HG02943 (cell line): ENCODE measurements around the gene SLC17A2.

Source experiments
- ATAC-seq: cut with Tn5 transposase; IDR thresholded peaks from one replicate; pipeline ENCODE4 v1.9.1; 2021; ENCODE audit warnings: mild to moderate bottlenecking, low read depth, moderate library complexity; ENCODE audit not compliant: unreplicated experiment

The SLC17A2 gene

DNA sequence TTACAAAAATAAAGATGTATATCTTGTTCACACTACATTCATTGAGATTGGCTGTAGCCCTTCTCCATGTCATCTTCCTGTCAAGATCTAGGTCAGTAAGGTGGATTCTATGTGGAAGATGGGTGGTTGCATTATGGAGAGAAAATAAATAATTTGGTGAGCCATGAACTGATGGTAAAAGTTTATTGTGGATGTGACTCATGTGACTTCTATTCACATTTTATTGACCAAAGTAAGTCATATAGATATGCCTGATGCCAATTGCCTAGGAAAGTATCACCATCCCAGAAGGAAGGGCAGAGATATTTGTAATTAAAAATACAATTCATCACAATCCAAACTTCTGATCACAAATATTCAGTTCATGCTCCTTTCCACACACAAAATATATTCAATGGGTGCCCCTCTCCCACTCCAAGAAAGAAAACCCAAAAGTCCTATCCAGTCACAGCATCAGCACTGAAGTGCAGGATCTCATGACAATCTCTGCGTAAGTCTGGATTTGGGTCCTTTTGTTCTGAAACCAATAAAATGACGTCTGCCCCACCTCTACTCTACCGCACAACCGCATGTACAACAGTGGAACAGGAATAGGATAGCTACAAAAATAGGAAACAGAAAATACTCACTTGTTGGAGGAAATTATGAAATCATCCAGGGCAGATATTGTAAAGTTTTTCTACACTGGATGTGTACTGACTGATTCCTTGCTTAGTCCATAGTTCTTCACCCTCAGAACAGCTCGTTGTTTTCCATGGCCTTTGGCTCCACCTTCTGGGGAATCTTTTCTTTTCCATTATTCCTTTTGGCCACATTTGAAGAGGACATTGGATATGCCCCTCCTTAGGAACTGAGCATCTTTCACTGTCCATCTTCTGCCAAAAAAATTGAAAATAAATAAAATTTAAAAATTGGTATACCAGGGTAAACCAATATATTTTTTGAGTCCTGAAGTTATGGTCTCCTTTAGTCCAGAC is 40.3 kb downstream of the SLC17A2 start:
- no peak for ATAC-seq

DNA sequence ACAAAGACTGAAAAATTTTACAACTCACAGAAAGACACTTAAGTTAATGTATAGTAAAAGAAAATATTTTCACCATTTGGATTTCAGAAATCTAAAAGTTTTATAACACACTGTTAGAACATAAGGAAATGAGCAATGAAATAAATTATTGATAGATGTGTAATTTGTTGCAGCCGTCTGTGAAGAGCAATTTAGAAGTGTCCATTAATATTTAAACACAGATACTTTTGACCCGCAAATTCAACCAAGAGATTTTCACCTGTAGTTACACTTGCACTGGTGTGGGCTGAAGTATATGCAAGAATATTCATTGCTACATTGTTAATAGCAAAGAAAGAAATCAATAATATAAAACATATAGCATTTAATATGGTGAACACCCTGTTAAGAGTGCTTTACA is 41.9 kb downstream of the SLC17A2 start:
- no peak for ATAC-seq

DNA sequence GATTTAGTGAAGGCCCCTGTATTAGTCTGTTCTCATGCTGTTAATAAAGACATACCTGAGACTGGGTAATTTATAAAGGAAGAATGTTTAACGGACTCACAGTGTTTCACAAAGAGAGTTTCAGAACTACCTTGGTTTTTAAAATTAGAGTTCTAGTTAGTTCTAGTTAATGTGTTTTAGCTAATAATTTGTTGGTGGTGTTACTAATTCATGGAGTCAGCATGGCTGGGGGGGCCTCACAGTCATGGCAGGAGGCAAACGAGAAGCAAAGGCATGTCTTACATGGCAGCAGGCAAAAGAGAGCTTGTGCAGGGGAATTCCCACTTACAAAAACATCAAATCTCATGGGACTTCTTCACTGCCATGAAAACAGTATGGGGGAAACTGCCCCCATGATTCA is 44.4 kb downstream of the SLC17A2 start:
- no peak for ATAC-seq

DNA sequence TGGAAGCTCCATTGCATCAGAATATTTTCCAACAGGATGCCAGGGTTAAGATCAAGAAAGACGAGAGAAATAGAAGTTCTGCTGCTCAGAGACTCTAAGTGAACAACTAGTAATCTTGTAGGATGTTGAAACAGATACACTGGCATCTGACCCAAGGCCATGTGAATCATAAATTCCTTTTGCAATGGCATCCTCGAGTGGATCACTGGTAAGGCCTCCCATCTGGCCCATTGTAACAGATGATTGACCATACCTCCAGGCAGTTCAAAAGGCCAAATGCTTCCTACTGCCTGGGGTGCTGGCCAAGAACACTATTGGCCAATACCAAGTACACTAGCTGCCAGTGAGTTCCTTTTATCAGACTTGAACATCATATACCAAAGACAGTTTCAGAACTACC is 46.5 kb downstream of the SLC17A2 start:
- no peak for ATAC-seq

DNA sequence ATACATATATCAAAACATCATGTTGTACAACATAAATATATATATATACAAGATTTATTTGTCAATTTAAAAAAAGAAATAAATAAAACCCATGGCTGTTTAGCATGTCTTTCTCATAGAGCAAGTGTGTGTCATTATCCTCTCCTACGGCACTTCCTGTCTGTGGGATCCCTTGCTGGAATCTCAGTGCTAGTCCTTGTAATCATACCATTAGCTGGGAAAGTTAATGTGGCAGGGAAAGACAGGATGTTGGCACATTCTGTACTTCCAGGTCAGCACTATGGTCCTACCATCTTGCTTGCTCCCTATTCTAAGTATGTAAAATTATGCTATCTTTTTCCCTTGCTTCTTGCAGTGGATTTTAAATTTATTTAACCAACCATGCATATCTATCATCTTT is 47.0 kb downstream of the SLC17A2 start:
- no peak for ATAC-seq

DNA sequence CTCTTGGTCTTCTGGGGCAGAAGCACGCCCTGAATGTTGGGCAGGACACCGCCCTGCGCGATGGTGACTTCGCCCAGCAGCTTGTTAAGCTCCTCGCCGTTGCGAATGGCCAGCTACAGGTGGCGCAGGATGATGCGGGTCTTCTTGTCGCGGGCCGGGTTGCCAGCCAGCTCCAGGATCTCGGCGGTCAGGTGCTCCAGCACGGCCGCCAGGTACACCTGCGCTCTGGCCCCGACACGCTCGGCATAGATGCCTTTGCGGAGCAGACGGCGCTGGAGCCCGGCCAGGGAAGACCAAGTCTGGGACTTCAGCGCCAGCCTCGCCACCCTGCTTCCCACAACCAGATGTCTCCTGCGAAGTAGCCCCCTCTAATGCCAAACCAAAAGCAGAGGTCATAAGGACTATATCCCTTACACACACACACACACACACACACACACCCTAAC is 48.4 kb downstream of the SLC17A2 start:
- ATAC-seq: no peak

DNA sequence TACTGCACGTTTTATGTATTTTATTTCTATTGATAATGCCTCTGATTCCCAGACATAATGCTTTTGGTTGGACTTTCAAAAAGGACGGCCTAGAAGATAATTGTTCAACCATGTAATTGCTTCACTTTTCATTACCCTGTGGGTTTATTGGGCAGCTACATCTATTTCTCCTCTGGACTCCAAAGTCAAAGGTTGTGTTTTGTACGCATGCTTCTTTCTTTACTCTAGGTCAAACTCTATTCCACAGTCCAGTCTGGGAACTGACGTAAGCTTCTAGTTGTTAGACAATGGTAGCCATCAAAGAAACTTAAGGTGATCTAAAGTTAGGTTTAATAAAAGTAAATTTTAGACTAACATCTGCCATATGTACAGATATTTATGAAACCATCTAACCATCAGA is 49.9 kb downstream of the SLC17A2 start:
- ATAC-seq: no peak

DNA sequence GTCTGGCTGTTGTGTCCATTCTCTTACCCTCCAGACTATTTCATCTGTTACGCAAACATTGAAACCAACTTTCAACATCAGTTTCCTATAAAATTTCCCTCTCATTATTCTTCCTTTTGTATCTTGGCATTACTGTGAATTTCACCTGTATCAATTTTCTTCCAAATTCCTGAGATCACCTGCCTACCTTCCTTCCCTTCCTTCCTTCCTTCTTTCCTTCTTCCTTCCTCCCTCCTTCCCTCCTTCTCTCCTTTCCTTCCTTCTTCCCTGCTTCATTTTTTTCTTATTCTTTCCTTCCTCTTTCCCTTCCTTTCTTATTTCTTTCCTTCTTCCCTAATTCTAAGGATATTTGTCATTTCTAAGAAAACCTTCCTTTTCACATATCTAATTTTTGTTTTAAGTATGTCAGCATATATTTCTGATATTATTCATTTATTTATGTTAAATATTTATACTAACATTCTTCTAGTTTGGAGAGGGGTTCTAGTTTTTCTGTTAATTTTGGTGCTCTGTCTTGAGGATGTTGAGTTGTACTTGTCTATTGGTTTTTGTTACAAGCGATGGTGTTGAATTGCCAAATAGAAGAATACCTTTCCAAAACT is 51.7 kb downstream of the SLC17A2 start:
- ATAC-seq: no peak

DNA sequence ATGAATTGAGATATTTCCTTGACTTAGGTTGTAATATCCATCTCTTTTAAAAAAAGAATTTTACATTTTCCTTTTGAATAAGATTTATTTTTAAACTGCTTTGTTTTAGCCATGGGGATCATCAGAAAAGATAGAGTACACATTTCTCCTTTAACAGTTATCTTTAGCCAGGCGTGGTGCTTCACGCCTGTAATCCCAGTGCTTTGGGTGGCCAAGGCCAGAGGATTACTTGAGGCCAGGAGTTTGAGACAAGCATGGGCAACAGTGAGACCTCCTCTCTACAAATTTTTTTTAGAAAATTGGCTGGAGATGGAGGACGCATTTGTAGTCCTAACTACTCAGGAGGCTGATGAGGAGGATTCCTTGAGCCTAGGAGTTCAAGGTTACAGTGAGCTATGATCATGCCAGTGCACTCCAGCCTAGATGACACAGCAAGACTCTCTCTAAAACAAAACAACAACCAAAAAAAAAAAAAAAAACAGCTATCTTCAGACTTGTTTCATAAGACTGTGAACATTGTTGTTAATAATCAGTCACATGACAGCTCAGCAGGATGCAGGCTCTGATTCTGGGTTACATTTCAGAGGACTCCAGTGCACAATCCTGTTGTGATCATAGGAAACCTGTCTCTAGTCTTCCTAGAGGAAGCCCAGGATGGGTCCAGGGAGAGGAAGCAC is 54.4 kb downstream of the SLC17A2 start:
- no peak for ATAC-seq

DNA sequence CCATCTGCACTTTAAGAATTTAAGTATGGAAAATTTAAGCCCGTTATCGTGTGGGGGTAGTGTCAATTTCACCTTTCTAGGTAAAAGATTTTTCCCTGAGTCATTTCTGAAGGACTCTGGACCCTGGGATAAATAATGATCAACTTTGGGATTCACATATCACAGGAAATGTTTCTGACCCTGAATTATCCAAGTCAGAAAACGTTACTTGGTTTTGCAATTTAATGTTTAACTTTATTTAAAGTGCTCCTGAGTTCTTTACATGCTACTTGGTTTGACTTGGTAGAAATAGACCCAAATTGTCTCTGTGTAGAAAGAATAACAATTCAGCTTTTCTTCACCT is 55.0 kb downstream of the SLC17A2 start:
- no peak for ATAC-seq

DNA sequence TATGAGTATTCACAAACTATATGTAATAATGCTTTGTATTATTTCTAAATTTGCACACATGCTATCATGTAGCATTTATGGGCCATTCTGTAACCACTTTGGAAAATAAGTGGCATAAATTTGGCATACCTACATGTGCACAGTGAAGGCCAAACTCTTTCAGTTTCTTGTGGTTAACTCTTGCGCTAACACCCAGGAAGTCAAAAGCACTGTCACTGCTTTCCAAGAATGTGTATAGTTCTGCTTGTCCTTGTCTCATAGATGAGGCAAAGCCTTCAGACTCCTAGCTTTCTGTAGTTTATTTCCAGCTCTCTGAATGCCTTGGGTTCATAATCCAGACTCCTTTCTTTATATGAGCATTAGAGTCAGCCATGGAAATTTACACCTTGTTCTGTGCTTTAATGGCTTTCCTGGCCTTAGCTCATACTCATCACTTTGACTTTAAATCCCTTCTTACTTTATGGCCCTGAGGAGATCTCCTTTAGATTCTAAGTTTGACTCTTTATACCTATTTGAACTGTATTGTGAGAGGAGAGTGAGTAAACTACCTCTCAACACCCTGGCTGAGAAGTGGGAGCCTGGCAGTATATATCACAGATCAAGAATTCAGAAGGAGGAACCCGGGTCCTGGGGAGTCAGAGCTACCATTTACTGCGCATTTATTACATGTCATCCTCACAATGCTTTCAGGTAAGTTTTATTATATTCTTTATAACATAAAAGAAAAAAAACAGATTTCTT is 55.5 kb downstream of the SLC17A2 start:
- ATAC-seq: no peak

DNA sequence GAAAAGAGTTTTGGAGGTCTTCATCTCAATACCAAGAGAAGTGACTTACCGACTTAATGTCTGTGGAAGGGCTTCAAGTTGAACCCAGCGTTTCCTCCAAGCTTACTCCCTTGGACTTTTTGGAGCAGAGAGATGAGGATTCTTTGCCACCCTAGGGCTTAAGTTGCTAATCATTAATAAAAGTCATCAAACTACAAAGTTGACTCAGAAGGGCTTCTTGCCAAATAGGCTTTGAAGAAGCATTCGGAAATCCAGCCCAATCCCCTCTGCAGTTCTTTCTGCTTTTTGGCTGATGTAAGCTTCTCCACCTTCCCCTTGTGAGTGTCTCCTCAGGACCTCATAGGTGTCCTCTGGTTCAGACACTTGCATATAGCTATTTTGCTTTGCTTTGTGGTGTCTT is 56.4 kb downstream of the SLC17A2 start, which contains the start of gene SLC17A3:
TSS of gene SLC17A3 (minus strand) at position 126 of the 400 bp plus-strand sequence. CDS start 5,856 bp downstream, outside the sequence.
- ATAC-seq: no peak

DNA sequence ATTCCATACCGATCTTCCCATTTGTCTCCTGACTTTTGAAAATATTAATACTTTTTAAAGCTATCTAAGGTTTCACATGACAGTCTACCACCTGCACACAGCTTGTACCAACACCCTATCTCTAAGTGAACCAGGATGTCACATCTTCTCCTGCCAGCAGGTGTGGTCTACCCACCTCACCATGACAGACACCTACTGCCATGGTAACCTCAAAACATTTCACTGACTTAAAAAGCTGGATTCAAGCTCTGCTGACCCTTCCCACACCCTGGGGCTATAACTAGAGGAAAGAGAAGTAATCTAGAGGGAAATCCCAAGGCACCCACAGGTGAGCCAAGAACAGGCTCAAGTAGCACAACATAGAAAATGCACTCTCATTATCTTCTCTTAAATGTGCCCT is 57.7 kb downstream of the SLC17A2 start:
- ATAC-seq: no peak

DNA sequence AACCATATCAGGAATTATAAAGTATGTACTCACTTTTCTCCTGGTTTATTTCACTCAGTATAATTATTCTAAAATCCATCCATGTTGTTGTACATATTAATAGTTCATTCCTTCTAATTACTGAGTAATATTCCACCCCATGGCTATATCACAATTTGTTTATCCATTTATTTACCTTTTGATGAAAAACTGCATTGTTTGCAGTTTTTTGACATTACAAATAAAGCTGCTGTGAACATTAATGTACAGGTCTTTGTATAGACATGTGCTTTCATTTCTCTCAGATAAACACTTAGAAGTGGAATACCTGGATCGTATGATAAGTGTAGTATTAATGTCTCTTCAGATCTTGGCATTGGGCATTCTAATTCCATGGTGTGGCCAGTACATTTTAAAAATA is 60.7 kb downstream of the SLC17A2 start:
- no peak for ATAC-seq

DNA sequence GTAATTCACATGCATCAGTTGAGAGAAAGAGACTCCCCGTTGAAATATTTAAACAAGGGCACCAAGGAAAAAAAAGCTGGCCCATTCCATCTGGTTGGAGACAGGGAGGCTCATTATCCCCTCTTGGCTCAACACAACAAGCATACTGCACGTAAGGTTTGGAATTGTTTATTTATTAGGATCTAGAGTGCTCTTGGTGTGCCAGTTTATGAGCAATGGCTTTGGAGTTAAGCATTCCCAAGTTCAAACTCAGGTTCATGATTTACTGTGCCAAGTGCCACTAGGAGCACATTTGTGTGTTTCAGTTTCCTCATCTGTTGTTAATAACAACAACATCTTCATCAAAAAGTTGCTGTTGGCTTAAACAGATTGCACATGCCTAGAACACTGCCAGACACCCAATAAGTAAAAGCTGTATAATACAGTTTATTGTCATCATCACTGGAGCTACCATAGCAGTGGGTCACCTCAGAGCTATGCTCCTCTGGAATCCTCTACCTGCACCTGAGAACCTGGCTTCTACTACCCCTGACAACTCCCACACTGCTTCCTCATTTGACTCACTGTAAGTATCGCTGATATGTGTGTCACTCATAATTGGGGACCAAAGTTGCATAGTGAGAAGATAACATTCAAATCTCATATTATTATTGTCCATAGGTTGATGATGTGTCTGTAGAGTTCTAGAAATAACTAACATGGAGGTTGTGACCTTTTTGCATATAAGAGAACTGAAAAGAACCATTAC is 61.9 kb downstream of the SLC17A2 start:
- no peak for ATAC-seq

DNA sequence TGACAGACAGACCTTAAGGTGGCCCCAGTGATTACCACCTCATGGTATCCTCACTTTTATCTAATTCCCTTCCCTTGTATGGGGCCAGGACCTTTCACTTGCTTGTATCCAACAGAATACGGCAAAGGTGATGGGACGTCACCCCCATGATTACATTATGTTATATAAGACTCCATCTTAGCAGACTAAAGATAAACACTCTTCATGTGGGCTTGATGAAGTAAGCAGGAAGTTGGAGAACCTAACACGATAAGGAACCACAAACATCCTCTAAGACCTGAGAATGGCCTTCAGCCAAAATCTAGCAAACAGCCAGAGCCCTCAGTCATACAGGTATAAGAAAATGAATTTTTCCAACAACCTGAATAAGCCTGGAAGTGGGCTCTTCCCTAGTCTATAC is 64.5 kb downstream of the SLC17A2 start:
- no peak for ATAC-seq

DNA sequence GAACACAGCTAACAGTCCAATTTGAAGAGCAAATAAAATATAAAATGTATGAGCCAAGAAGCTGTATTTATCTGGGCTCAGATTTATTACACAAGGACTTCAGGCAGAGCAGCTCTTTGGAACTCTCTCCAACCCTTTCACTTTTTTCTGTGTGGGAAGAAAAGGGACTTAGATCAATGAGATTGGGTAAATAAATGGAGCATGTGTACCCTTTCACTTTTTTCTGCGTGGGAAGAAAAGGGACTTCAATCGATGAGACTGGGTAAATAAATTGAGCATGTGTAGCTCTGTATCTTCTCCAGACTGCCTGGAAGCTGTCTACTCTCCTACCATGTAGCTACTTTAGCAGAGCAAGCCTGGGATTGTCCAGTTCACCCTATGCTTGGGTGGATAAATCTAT is 67.1 kb downstream of the SLC17A2 start:
- no peak for ATAC-seq
